Panc1 (cell line): ENCODE data around the gene ARHGEF17. TPM values are rescaled to one million over a fixed set of nuclear protein-coding genes. Genes with fewer than 3 reads are reported as not detected.

Source experiments
- ATAC-seq: fragments of 200-7000 bp; cut with Tn5 transposase; 2 replicates; pipeline ENCODE4 v1.9.1; 2020; ENCODE audit warnings: mild to moderate bottlenecking, moderate library complexity
- BruUV-seq: library from RNA; stranded (reverse); fragments of 400-500 nt; replicated peaks from 2 replicates; lab custom pipeline; 2021; lab: Mats Ljungman, UMichigan
- CTCF ChIA-PET: fragments of 300-600 bp; sonication (Branson Sonifier 250); formaldehyde crosslinking; loops from one replicate; lab custom pipeline; 2022; ENCODE audit warnings: antibody characterized with exemption; lab: Charles Lee
- POLR2A ChIA-PET: fragments of 300-600 bp; sonication (Branson Sonifier 250); formaldehyde crosslinking; loops from one replicate; lab custom pipeline; 2022; ENCODE audit warnings: antibody characterized with exemption; lab: Charles Lee
- DNase-seq: peaks from one replicate; pipeline ENCODE4 v3.0.0-alpha.2; 2010; ENCODE audit warnings: low read depth, low spot score
- H3K27ac ChIP-seq: 2 replicates; pipeline ENCODE4 v1.5.1; 2011; ENCODE audit warnings: mild to moderate bottlenecking, low read length, inconsistent platforms
- H3K27me3 ChIP-seq: fragments of 200-500 bp; sonication (Bioruptor generic); 2 replicates; pipeline ENCODE4 v1.6.0; 2014; ENCODE audit warnings: low read length, inconsistent platforms; ENCODE audit not compliant: control insufficient read depth, insufficient read depth
- H3K36me3 ChIP-seq: fragments of 200-500 bp; sonication (Bioruptor generic); 2 replicates; pipeline ENCODE4 v1.5.1; 2014; ENCODE audit warnings: inconsistent platforms, mild to moderate bottlenecking, low read length, moderate library complexity; ENCODE audit not compliant: control insufficient read depth, insufficient read depth
- H3K4me1 ChIP-seq: 2 replicates; pipeline ENCODE4 v1.5.1; 2011; ENCODE audit warnings: inconsistent platforms, mild to moderate bottlenecking, low read length, moderate library complexity; ENCODE audit not compliant: control insufficient read depth, insufficient read depth
- H3K4me3 ChIP-seq, 2 experiments: 2 replicates each; pipeline ENCODE4 v1.5.1; 2011 to 2012; ENCODE audit warnings: low read depth in 2 of 2, low read length in 2 of 2, mild to moderate bottlenecking in 2 of 2, inconsistent platforms in 1 of 2, moderate library complexity in 1 of 2
- H3K9me3 ChIP-seq: fragments of 200-500 bp; sonication (Bioruptor generic); 2 replicates; pipeline ENCODE4 v1.5.1; 2014; ENCODE audit warnings: low read depth, mild to moderate bottlenecking, inconsistent platforms, low read length, moderate library complexity; ENCODE audit not compliant: control insufficient read depth, insufficient read depth
- POLR2AphosphoS5 ChIP-seq: IDR thresholded peaks from 2 replicates; pipeline ENCODE4 v1.6.1; 2012; ENCODE audit warnings: mild to moderate bottlenecking, low read depth, low read length, moderate library complexity
- SIN3A ChIP-seq: IDR thresholded peaks from 2 replicates; pipeline ENCODE4 v1.6.1; 2012; ENCODE audit warnings: low read depth, mild to moderate bottlenecking, low read length, moderate library complexity, borderline replicate concordance; ENCODE audit not compliant: insufficient read depth
- TCF7L2 ChIP-seq: IDR thresholded peaks from 2 replicates; pipeline ENCODE4 v1.6.1; 2011; ENCODE audit warnings: mild to moderate bottlenecking, low read depth, low read length, inconsistent platforms
- in situ Hi-C: cut with HindIII; loops from 2 replicates; pipeline ENCODE4 v1.10.0; 2016; ENCODE audit warnings: low sequenced_read_pairs, low pct_unique_long_range_greater_than_20kb
- intact Hi-C: fragments of 100-400 bp; cut with micrococcal nuclease; formaldehyde crosslinking; loops from one replicate; pipeline ENCODE4 v1.10.0; 2022; ENCODE audit not compliant: unreplicated experiment
- total RNA-seq: library from RNA; stranded (reverse); gene quantifications from one replicate; pipeline ENCODE4 v1.2.1, GENCODE V29; 2021; ENCODE audit not compliant: unreplicated experiment
- TF ChIP-seq, protein P1 (sequence below), 2 experiments: IDR thresholded peaks; 2 replicates each; pipeline ENCODE4 v1.6.1; 2011 to 2012; ENCODE audit warnings: low read depth in 2 of 2, control low read depth in 1 of 2, low read length in 1 of 2, mild to moderate bottlenecking in 1 of 2, moderate library complexity in 1 of 2; ENCODE audit not compliant: insufficient read depth in 1 of 2
- TF ChIP-seq, protein P2 (sequence below): fragments of 450-650 bp; IDR thresholded peaks from 2 replicates; pipeline ENCODE4 v1.5.1; 2017; ENCODE audit warnings: mild to moderate bottlenecking

ARHGEF17 gene
- total RNA-seq, 1 experiment from 2014 or later: 43.2 TPM

DNA sequence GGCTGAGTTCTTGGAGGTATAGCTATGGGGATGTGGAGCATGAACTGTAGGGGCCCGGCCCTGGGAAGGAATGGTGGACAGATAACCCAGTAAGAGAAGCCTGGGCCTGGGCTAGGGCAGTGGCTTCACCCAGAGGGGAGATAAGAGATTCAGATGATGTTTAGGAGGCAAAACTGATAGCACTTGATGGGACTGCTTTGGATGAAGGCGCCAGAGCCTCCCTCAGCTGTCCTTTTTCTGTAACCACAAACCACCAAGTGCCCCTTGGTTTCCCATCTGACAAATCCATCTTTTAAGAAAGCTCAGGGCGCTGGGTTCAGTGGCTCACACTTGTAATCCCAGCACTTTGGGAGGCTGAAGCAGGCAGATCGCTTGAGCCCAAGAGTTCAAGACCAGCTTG lies 91.6 kb downstream of the ARHGEF17 start:
- intact Hi-C loops (loop anchor here (5.0 to 10.0 kb wide), 2 partner anchors 95 to 263 kb away; partner anchors contain the start of gene ARHGEF17), in situ Hi-C loops (no loop called here)
- ATAC-seq: no peak
- Histone ChIP-seq H3K27me3 (no peaks in the 10 kb centered on the region), H3K4me1 (no peaks in the 10 kb centered on the region), H3K36me3 (no peaks in the 10 kb centered on the region; the same call in 1 of the 2 replicates), H3K9me3 (no peaks in the 10 kb centered on the region), H3K27ac (no peak overlapping the region), H3K4me3 (no peak overlapping the region)
- TF ChIP-seq TCF7L2 (no peak), SIN3A (no peak), POLR2AphosphoS5 (no peak)
- TF ChIP-seq, protein P1, sequence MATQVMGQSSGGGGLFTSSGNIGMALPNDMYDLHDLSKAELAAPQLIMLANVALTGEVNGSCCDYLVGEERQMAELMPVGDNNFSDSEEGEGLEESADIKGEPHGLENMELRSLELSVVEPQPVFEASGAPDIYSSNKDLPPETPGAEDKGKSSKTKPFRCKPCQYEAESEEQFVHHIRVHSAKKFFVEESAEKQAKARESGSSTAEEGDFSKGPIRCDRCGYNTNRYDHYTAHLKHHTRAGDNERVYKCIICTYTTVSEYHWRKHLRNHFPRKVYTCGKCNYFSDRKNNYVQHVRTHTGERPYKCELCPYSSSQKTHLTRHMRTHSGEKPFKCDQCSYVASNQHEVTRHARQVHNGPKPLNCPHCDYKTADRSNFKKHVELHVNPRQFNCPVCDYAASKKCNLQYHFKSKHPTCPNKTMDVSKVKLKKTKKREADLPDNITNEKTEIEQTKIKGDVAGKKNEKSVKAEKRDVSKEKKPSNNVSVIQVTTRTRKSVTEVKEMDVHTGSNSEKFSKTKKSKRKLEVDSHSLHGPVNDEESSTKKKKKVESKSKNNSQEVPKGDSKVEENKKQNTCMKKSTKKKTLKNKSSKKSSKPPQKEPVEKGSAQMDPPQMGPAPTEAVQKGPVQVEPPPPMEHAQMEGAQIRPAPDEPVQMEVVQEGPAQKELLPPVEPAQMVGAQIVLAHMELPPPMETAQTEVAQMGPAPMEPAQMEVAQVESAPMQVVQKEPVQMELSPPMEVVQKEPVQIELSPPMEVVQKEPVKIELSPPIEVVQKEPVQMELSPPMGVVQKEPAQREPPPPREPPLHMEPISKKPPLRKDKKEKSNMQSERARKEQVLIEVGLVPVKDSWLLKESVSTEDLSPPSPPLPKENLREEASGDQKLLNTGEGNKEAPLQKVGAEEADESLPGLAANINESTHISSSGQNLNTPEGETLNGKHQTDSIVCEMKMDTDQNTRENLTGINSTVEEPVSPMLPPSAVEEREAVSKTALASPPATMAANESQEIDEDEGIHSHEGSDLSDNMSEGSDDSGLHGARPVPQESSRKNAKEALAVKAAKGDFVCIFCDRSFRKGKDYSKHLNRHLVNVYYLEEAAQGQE (IDR thresholded peaks at IDR 0.05; ENCODE audit: insufficient read depth in 1 of 2, low read depth in 2 of 2, low read length in 1 of 2): no peak
- TF ChIP-seq, protein P2, sequence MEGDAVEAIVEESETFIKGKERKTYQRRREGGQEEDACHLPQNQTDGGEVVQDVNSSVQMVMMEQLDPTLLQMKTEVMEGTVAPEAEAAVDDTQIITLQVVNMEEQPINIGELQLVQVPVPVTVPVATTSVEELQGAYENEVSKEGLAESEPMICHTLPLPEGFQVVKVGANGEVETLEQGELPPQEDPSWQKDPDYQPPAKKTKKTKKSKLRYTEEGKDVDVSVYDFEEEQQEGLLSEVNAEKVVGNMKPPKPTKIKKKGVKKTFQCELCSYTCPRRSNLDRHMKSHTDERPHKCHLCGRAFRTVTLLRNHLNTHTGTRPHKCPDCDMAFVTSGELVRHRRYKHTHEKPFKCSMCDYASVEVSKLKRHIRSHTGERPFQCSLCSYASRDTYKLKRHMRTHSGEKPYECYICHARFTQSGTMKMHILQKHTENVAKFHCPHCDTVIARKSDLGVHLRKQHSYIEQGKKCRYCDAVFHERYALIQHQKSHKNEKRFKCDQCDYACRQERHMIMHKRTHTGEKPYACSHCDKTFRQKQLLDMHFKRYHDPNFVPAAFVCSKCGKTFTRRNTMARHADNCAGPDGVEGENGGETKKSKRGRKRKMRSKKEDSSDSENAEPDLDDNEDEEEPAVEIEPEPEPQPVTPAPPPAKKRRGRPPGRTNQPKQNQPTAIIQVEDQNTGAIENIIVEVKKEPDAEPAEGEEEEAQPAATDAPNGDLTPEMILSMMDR: no peak
- no TSS peak for BruUV-seq
- POLR2A ChIA-PET: no interaction called here
- DNase-seq: no peak
- CTCF ChIA-PET: no interaction called here

DNA sequence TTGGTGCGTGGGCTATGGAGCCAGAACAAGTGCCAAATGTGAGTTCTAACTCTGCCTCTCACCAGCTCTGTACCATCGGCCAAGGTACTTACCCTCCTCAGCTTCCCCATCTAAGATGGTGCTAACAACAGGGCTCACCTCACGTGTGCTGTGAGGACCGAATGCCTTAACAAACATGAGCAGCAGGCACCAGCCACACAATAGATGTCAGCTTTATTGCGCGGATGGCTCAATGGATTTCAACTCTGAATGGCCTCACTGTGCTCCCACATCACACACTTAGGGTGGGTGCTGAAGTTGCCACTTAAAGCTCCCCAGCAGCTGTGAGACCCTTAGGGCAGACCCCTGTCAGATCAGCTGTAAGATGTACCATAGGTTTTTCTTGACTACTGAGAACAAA lies 92.2 kb downstream of the ARHGEF17 start:
- Histone ChIP-seq H3K4me3 (no peak overlapping the region), H3K27me3 (no peaks in the 10 kb centered on the region), H3K36me3 (no peaks in the 10 kb centered on the region; the same call in 1 of the 2 replicates), H3K27ac (no peak overlapping the region), H3K9me3 (no peaks in the 10 kb centered on the region), H3K4me1 (no peaks in the 10 kb centered on the region)
- BruUV-seq: no TSS peak
- intact Hi-C loops (loop anchor here (5.0 kb wide), 1 partner anchor 262 kb away; no protein-coding TSS in a partner anchor), in situ Hi-C loops (no loop called here)
- DNase-seq: no peak
- ChIA-PET POLR2A (interaction anchor here (0.6 kb wide), 1 partner anchor 9 kb away, joined by 12 read pairs; no protein-coding TSS in a partner anchor), CTCF (interaction anchor here (0.7 kb wide), 1 partner anchor 65 kb away, joined by 4 read pairs; no protein-coding TSS in a partner anchor)
- no peak for ATAC-seq
- TF ChIP-seq TCF7L2: no peak
- no peak for TF ChIP-seq SIN3A
- no peak for TF ChIP-seq POLR2AphosphoS5
- TF ChIP-seq, protein P2: no peak
- TF ChIP-seq, protein P1 (IDR thresholded peaks at IDR 0.05; ENCODE audit: insufficient read depth in 1 of 2, low read depth in 2 of 2, low read length in 1 of 2): no peak
